Adrenal gland (tissue), 12 donors: ENCODE data around the gene DUSP1. TPM values are rescaled to one million over a fixed set of nuclear protein-coding genes. Genes with fewer than 3 reads are reported as not detected.

Experiments used
- DNase-seq, 7 donors: peaks; one replicate each; pipeline ENCODE4 v3.0.0-alpha.2; 2019 to 2020
- H3K27ac ChIP-seq, 5 donors: fragments of 200-600 bp; sonication (generic) in 4 of 5; 1 replicate in 3 of 5; 2 replicates in 2 of 5; pipeline versions ENCODE4 v1.5.1 to v1.8.0; 2016 to 2020; ENCODE audit warnings: mild to moderate bottlenecking in 1 of 5
- H3K27me3 ChIP-seq: fragments of 200-600 bp; 2 replicates; pipeline ENCODE4 v1.8.0; 2021
- H3K36me3 ChIP-seq, 2 donors: fragments of 200-600 bp; replicated peaks in 1 of 2; 1 replicate in 1 of 2; 2 replicates in 1 of 2; pipeline versions ENCODE4 v1.5.1 to v1.8.0; 2018 to 2022
- H3K4me1 ChIP-seq, 2 donors: fragments of 200-600 bp; replicated peaks in 1 of 2; 1 replicate in 1 of 2; 2 replicates in 1 of 2; pipeline versions ENCODE4 v1.5.1 to v1.8.0; 2018 to 2021
- H3K4me3 ChIP-seq, 4 donors: fragments of 200-600 bp; sonication (generic) in 3 of 4; one replicate each; pipeline ENCODE4 v1.5.1; 2016 to 2018
- H3K9me3 ChIP-seq, 3 donors: fragments of 200-600 bp; sonication (generic) in 1 of 3; replicated peaks in 1 of 3; 1 replicate in 2 of 3; 2 replicates in 1 of 3; pipeline versions ENCODE4 v1.5.1 to v1.8.0; 2016 to 2021
- CTCF ChIP-seq, 6 experiments: fragments of 450-650 bp in 4 of 6; fragments of 200-600 bp in 2 of 6; sonication (generic) in 1 of 6; IDR thresholded peaks; 1 replicate in 5 of 6; 2 replicates in 1 of 6; pipeline versions ENCODE4 v1.5.1 to v1.8.0; 2016 to 2021; ENCODE audit warnings: antibody characterized with exemption in 6 of 6, mild to moderate bottlenecking in 2 of 6, moderate library complexity in 1 of 6
- POLR2A ChIP-seq, 2 donors: fragments of 450-650 bp; IDR thresholded peaks; one replicate each; pipeline ENCODE4 v1.6.1; 2017; ENCODE audit warnings: antibody characterized with exemption in 2 of 2, mild to moderate bottlenecking in 2 of 2, moderate library complexity in 1 of 2
- WGBS, 4 donors: extraction: QIAGEN DNeasy Blood & Tissue Kit in 2 of 4; methylation state at CpG; one replicate each; pipeline versions ENCODE4 v1.1.5 to v1.1.7; 2013 to 2017; 5-methylcytosine and 5-hydroxymethylcytosine counted together
- intact Hi-C, 2 donors: fragments of 100-400 bp; cut with DNase I; formaldehyde crosslinking; loops; one replicate each; pipeline versions ENCODE4 v1.14.1 to v1.15.0; 2022 to 2023
- polyA plus RNA-seq, 3 donors: library from polyadenylated mRNA; stranded (reverse); fragments of 200-250 nt in 2 of 3; fragments of 350-450 nt in 1 of 3; fragmentation: Illumina TruSeq in 1 of 3; extraction: RNeasy Lipid Tissue Mini Kit (QIAGEN cat#74804) in 1 of 3; gene quantifications; one replicate each; pipeline ENCODE4 v1.2.3, GENCODE V29; 2013 to 2014
- total RNA-seq, 9 donors: library from RNA; depleted of rRNA in 4 of 9; stranded (reverse); fragments of >200 nt in 4 of 9; fragments of 120-200 nt in 1 of 9; fragmentation: NEBNext Ultra II Directional in 1 of 9; extraction: Animal tissue kit (Norgen Biotek cat#: 25700) in 1 of 9; gene quantifications; one replicate each; pipeline versions ENCODE4 v1.1.0 to v1.2.4, GENCODE V29; 2013 to 2023
- donor health status: healthy with polysubstance abuse.
- donor health status: Bipolar disorder and iron deficiency.
- donor health status: DM: yes; HTN: yes; CAD: no.
- donor health status: DM: no; HTN: no; CAD: no.
- donor health status: DM: no; HTN: no; CAD: no.
- donor health status: DM: yes; HTN: yes; CAD: no.

DUSP1 gene
- total and polyA plus RNA-seq, 12 donors = 59.5 to 603 (median 260) TPM

DNA sequence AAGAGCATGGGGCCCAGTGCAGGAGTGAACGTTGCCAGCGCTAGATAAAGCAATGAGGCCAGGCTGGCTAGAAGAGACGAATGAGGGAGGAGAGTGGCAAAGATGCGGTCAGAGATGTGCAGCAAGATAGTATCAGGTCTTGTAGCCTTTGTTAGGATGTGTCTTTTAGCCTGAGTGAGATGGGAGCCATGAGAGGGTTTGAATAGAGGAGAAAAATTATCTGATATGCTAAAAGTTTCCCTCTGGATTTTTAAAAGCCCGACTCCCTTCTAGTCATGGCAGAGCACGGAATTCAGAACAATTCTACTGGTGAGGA lies 12.2 kb downstream of the DUSP1 start:
- no peak for TF ChIP-seq CTCF (IDR thresholded peaks at IDR 0.05)
- TF ChIP-seq POLR2A (IDR thresholded peaks at IDR 0.05) = no peak
- 74 to 85% (median 83%) methylated on average over 6 of the region's 6 CpGs for WGBS, 4 donors
- H3K9me3 ChIP-seq = no peaks in the 10 kb centered on the region
- peak overlapping the region in 2 of 5 donors; percentile 69 for H3K27ac ChIP-seq
- no peak for DNase-seq
- H3K4me3 ChIP-seq = no peak overlapping the region
- no peaks in the 10 kb centered on the region for H3K27me3 ChIP-seq
- H3K4me1 ChIP-seq = peaks cover 0 to 12% of the 10 kb centered on the region in 2 donors
- no peaks in the 10 kb centered on the region for H3K36me3 ChIP-seq
- intact Hi-C loops = no loop called here

DNA sequence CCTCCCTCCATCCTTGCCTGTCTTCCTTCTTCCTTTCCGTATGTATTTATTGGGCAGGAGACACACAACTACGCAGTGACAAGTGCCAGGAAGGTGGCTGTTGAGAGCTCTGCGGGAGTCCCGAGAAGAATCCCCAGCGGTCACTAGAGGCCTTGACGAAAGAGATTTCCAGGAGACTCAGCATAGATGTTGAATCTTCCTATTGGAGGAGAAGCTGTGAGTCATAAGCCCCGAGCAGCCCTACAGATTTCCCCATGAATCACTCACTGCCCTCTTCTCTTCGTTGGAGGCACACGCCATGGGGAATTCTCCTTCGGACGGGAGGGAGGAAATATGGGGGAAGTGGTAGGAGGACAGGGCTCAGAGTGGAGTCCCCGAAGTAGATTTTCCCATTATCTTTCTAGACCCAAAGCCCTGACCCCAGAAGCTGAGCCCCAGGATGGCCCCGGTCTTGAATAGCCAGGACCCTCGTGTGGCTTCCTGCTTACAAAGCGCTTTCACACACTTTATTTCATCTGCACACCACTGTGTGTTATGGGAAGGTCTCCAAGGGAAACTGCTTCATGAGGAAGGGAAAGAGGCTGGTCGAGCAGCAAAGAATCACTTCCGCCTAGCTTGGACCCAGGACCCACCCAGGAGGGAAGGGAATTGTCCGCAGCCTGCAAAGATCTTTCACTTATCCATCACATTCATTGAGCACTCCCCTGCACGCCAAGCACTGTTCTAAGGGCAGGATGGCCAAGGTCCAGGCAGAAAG lies 12.7 kb downstream of the DUSP1 start:
- TF ChIP-seq CTCF (IDR thresholded peaks at IDR 0.05) (peak in 4 of 6 experiments; percentile 13 to 34 (median 22)), POLR2A (IDR thresholded peaks at IDR 0.05) (peak in 1 of 2 donors; percentile 70)
- Histone ChIP-seq H3K4me3 (no peak overlapping the region), H3K27ac (peak overlapping the region in 4 of 5 donors; percentile 58 to 89 (median 69)), H3K27me3 (no peaks in the 10 kb centered on the region), H3K4me1 (peaks cover 0 to 12% of the 10 kb centered on the region in 2 donors), H3K36me3 (no peaks in the 10 kb centered on the region), H3K9me3 (no peaks in the 10 kb centered on the region)
- intact Hi-C loops = no loop called here
- 37 to 62% (median 42%) methylated on average over 18 to 19 of the region's 19 CpGs for WGBS, 4 donors
- peak; percentile 65 to 88 (median 82) for DNase-seq

DNA sequence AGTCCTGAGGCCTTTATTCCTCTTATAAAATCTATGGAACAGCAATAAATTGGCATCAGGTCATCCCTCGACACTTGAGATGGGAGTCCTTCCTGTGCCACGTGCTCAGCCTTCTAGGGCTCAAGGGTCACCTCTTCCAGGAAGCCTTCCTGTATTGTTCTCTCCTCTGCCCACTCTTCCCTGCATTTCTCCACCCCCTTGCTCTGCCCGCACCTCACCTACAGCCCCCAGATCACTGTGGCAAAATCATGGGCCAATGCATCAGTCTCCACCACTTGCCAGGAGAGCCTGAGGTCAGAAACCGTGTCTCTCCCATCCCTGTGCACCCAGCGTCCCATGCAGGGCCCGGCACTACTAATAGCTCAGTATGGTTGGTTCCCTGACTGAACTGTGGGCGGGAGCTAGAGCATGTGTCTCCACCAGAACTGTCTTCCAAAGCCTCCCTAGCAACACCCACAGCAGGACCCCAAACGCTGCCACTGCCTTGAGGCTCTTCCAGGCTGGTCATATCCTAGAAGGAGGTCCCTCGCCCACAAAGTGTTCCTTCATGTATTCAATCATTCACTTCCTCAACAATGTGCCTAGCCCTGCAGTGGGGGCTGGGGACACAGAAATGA lies 13.5 kb downstream of the DUSP1 start:
- TF ChIP-seq CTCF (IDR thresholded peaks at IDR 0.05) = no peak
- no peak for TF ChIP-seq POLR2A (IDR thresholded peaks at IDR 0.05)
- H3K27ac ChIP-seq = peak overlapping the region in 4 of 5 donors; percentile 58 to 89 (median 69)
- intact Hi-C loops = no loop called here
- no peak overlapping the region for H3K4me3 ChIP-seq
- H3K4me1 ChIP-seq = peaks cover 0 to 12% of the 10 kb centered on the region in 2 donors
- WGBS, 4 donors = 85 to 94% (median 89%) methylated on average over 9 of the region's 9 CpGs
- no peaks in the 10 kb centered on the region for H3K27me3 ChIP-seq
- no peak for DNase-seq
- H3K36me3 ChIP-seq = no peaks in the 10 kb centered on the region
- no peaks in the 10 kb centered on the region for H3K9me3 ChIP-seq

GRCh38 chr5:172756764-172757393 lies 14.1 kb downstream of the DUSP1 start:
- no peaks in the 10 kb centered on the region for H3K9me3 ChIP-seq
- H3K36me3 ChIP-seq = no peaks in the 10 kb centered on the region
- H3K27ac ChIP-seq = no peak overlapping the region
- no peak for DNase-seq
- intact Hi-C loops = no loop called here
- H3K27me3 ChIP-seq = no peaks in the 10 kb centered on the region
- TF ChIP-seq POLR2A (IDR thresholded peaks at IDR 0.05) (no peak), CTCF (IDR thresholded peaks at IDR 0.05) (no peak)
- H3K4me3 ChIP-seq = no peak overlapping the region
- 82 to 84% (median 83%) methylated on average over 10 of the region's 10 CpGs for WGBS, 4 donors
- peaks cover 0 to 12% of the 10 kb centered on the region in 2 donors for H3K4me1 ChIP-seq
